ENCODE results near the gene SRRM3.
"Not testable (repeated sequence)": the region's sequence is repeated elsewhere in the genome, so short reads cannot be mapped to it uniquely, and the experiment has no call there.

Gene SRRM3

DNA sequence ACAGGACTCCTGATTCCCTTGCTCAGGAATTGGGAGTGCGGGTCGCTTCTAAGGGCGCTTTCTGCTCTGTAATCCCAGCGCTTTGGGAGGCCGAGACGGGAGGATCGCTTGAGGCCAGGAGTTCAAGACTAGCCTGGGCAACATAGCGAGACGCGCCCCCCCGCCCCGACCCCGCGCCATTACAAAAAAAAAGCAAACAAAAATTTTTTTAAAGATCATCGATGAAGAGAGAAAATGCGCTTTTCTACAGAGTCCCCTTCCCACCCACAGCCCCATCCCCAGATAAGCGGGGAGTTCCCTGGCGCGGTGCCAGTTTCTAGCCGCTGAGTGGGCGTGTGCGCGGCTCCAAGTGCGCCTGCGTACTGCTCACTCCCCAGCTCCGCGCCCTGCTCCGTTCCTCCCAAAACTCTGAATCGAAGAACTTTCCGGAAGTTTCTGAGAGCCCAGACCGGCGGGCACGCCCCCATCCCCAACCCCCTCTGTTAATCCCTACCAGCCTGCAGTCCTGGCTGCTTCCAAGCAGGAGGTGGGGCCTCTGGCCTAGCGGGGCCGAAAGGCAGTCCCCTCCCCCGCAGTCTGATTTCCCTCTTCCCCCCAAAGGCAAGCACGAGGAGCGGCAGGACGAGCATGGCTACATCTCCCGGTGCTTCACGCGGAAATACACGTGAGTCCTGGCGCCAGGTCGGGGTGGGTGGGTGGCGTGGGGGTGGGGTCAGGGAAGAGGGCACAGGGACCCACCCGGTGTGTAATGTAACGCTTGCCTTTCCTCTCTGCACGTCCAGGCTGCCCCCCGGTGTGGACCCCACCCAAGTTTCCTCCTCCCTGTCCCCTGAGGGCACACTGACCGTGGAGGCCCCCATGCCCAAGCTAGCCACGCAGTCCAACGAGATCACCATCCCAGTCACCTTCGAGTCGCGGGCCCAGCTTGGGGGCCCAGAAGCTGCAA lies 101.8 kb downstream of the SRRM3 start:
- Histone ChIP-seq H3K4ac (ENCODE audit: low read length) (no peak overlapping the region), H2AK5ac (ENCODE audit: low read depth, low read length) (peak overlapping the region; percentile 68), H3K36me3 (replicated peaks in 1 of 2; ENCODE audit: control insufficient read depth in 2 of 2, insufficient read depth in 2 of 2, low read length in 2 of 2) (no peaks in the 10 kb centered on the region), H3K4me1 (ENCODE audit: control insufficient read depth in 2 of 2, insufficient read depth in 1 of 2, low read depth in 1 of 2, low read length in 2 of 2) (peaks cover 14 to 15% of the 10 kb centered on the region in 2 donors), H3K9me3 (replicated peaks in 1 of 2; ENCODE audit: control insufficient read depth in 2 of 2, insufficient read depth in 1 of 2, low read depth in 1 of 2, low read length in 2 of 2) (no peaks in the 10 kb centered on the region), H4K8ac (ENCODE audit: low read depth, low read length) (peak overlapping the region; percentile 56), H3K27ac (replicated peaks; ENCODE audit: low read length) (no peak overlapping the region), H2BK120ac (ENCODE audit: low read depth, low read length) (peak overlapping the region; percentile 61), H3K23ac (ENCODE audit: low read depth, low read length, poor library complexity) (peak overlapping the region; percentile 98), H2BK12ac (ENCODE audit: low read length) (no peak overlapping the region), H3K14ac (ENCODE audit: low read length) (peak overlapping the region; percentile 71), H2AFZ (ENCODE audit: low read length) (peak overlapping the region; percentile 98), H3K79me1 (ENCODE audit: low read depth, low read length) (no peaks in the 10 kb centered on the region), H3K18ac (ENCODE audit: low read length) (peak overlapping the region; percentile 93), H3K27me3 (ENCODE audit: control insufficient read depth in 3 of 3, insufficient read depth in 3 of 3, low read depth in 1 of 3, low read length in 3 of 3) (peaks cover 3 to 15% (median 7%) of the 10 kb centered on the region in 3 experiments), H3K4me3 (ENCODE audit: low read length in 2 of 2) (peak overlapping the region in 1 of 2 donors; percentile 53), H2BK5ac (ENCODE audit: low read length) (peak overlapping the region; percentile 75), H3K4me2 (ENCODE audit: insufficient read depth, low read length, poor library complexity, severe bottlenecking) (peak overlapping the region; percentile 96), H4K91ac (ENCODE audit: low read depth, low read length, poor library complexity) (no peak overlapping the region), H3K9ac (ENCODE audit: low read depth, low read length, poor library complexity) (peak overlapping the region; percentile 67), H2BK15ac (ENCODE audit: low read length) (peak overlapping the region; percentile 94)
- DNase-seq (ENCODE audit: low spot score) = peak; percentile 88
- WGBS, 2 donors (ENCODE audit: extremely low coverage in 2 of 2, insufficient read length in 2 of 2, insufficient replicate concordance in 1 of 2) = no CpG with 5 or more reads among the region's 56 CpGs

DNA sequence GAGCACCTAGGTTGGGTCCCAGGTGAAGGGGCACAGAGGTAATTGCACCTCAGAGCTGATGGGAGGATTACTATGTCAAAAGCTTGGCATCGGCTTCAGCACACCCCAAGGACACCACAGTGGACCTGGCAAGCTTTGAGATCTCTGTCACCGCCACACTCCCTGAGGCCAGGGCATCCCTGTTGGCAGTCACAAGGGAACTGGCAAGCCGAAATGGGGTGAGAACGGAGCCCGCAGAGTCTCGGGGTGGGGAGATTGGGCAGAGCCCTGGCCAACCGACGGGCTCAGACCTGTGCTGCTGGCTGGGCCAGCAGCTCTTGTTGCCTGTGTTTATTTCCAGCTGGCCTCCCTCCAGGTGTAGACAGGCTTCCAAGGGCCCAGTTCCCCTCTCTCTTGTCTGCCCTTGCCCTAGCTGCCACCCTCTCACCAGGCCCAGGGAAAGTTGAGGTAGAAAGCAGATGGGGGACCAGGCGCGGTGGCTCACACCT lies 103.2 kb downstream of the SRRM3 start:
- H3K4me1 ChIP-seq (ENCODE audit: control insufficient read depth in 2 of 2, insufficient read depth in 1 of 2, low read depth in 1 of 2, low read length in 2 of 2) = peaks cover 14 to 15% of the 10 kb centered on the region in 2 donors
- H3K14ac ChIP-seq (ENCODE audit: low read length) = no peak overlapping the region

DNA sequence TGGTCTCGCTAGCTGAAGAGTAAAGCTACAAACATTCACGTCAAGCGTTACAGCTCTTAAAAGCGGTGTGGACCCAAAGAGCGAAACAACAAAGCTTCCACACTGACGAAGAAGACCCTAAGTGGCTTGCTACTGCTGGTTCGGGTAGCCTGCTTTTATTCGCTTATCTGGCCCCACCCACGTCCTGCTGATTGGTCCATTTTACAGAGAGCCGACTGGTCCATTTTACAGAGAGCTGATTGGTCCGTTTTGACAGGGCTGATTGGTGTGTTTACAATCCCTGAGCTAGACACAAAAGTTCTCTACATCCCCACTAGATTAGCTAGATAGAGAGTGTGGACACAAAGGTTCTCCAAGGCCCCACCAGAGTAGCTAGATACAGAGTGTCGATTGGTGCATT lies 107.2 kb downstream of the SRRM3 start:
- not testable (repeated sequence) for H4K8ac ChIP-seq (ENCODE audit: low read depth, low read length); H2AFZ ChIP-seq (ENCODE audit: low read length); H2BK15ac ChIP-seq (ENCODE audit: low read length); H3K9me3 ChIP-seq (replicated peaks in 1 of 2; ENCODE audit: control insufficient read depth in 2 of 2, insufficient read depth in 1 of 2, low read depth in 1 of 2, low read length in 2 of 2); DNase-seq (ENCODE audit: low spot score); H3K4ac ChIP-seq (ENCODE audit: low read length); H2AK5ac ChIP-seq (ENCODE audit: low read depth, low read length); H3K14ac ChIP-seq (ENCODE audit: low read length); H3K9ac ChIP-seq (ENCODE audit: low read depth, low read length, poor library complexity); H3K4me3 ChIP-seq (ENCODE audit: low read length in 2 of 2); H3K36me3 ChIP-seq (replicated peaks in 1 of 2; ENCODE audit: control insufficient read depth in 2 of 2, insufficient read depth in 2 of 2, low read length in 2 of 2); H2BK5ac ChIP-seq (ENCODE audit: low read length); H3K79me1 ChIP-seq (ENCODE audit: low read depth, low read length); H3K27me3 ChIP-seq (ENCODE audit: control insufficient read depth in 3 of 3, insufficient read depth in 3 of 3, low read depth in 1 of 3, low read length in 3 of 3); H3K23ac ChIP-seq (ENCODE audit: low read depth, low read length, poor library complexity); H2BK120ac ChIP-seq (ENCODE audit: low read depth, low read length); H4K91ac ChIP-seq (ENCODE audit: low read depth, low read length, poor library complexity); H2BK12ac ChIP-seq (ENCODE audit: low read length); H3K27ac ChIP-seq (replicated peaks; ENCODE audit: low read length); H3K4me2 ChIP-seq (ENCODE audit: insufficient read depth, low read length, poor library complexity, severe bottlenecking)
- WGBS, 2 donors (ENCODE audit: extremely low coverage in 2 of 2, insufficient read length in 2 of 2, insufficient replicate concordance in 1 of 2) = no CpG with 5 or more reads among the region's 12 CpGs
- peak overlapping the region; percentile 64 for H3K18ac ChIP-seq (ENCODE audit: low read length)
- H3K4me1 ChIP-seq (ENCODE audit: control insufficient read depth in 2 of 2, insufficient read depth in 1 of 2, low read depth in 1 of 2, low read length in 2 of 2) = peaks cover 13 to 16% of the 10 kb centered on the region in 2 donors

More for the DNA sequence above, 103.2 kb downstream of the SRRM3 start:
- Histone ChIP-seq H2BK120ac (ENCODE audit: low read depth, low read length) (no peak overlapping the region), H2BK12ac (ENCODE audit: low read length) (peak overlapping the region; percentile 69), H3K27ac (replicated peaks; ENCODE audit: low read length) (no peak overlapping the region), H3K27me3 (ENCODE audit: control insufficient read depth in 3 of 3, insufficient read depth in 3 of 3, low read depth in 1 of 3, low read length in 3 of 3) (peaks cover 3 to 15% (median 4%) of the 10 kb centered on the region in 3 experiments), H3K23ac (ENCODE audit: low read depth, low read length, poor library complexity) (no peak overlapping the region), H3K9me3 (replicated peaks in 1 of 2; ENCODE audit: control insufficient read depth in 2 of 2, insufficient read depth in 1 of 2, low read depth in 1 of 2, low read length in 2 of 2) (no peaks in the 10 kb centered on the region), H3K4me3 (ENCODE audit: low read length in 2 of 2) (no peak overlapping the region), H4K8ac (ENCODE audit: low read depth, low read length) (no peak overlapping the region), H4K91ac (ENCODE audit: low read depth, low read length, poor library complexity) (no peak overlapping the region), H3K9ac (ENCODE audit: low read depth, low read length, poor library complexity) (no peak overlapping the region), H2AK5ac (ENCODE audit: low read depth, low read length) (no peak overlapping the region), H2AFZ (ENCODE audit: low read length) (no peak overlapping the region), H3K4ac (ENCODE audit: low read length) (no peak overlapping the region), H2BK15ac (ENCODE audit: low read length) (peak overlapping the region; percentile 8), H3K79me1 (ENCODE audit: low read depth, low read length) (no peaks in the 10 kb centered on the region), H3K4me2 (ENCODE audit: insufficient read depth, low read length, poor library complexity, severe bottlenecking) (no peak overlapping the region), H3K36me3 (replicated peaks in 1 of 2; ENCODE audit: control insufficient read depth in 2 of 2, insufficient read depth in 2 of 2, low read length in 2 of 2) (no peaks in the 10 kb centered on the region), H3K18ac (ENCODE audit: low read length) (peak overlapping the region; percentile 53), H2BK5ac (ENCODE audit: low read length) (no peak overlapping the region)
- no peak for DNase-seq (ENCODE audit: low spot score)
- no CpG with 5 or more reads among the region's 10 CpGs for WGBS, 2 donors (ENCODE audit: extremely low coverage in 2 of 2, insufficient read length in 2 of 2, insufficient replicate concordance in 1 of 2)
